Fibroblast of skin of scalp (primary cell): ENCODE results near the gene TCEAL5.
"Not testable (repeated sequence)": the region's sequence is repeated elsewhere in the genome, so short reads cannot be mapped to it uniquely, and the experiment has no call there.

Experiments used
- DNase-seq: peaks from one replicate; pipeline ENCODE4 v3.0.0-alpha.2; 2013

The TCEAL5 gene

DNA sequence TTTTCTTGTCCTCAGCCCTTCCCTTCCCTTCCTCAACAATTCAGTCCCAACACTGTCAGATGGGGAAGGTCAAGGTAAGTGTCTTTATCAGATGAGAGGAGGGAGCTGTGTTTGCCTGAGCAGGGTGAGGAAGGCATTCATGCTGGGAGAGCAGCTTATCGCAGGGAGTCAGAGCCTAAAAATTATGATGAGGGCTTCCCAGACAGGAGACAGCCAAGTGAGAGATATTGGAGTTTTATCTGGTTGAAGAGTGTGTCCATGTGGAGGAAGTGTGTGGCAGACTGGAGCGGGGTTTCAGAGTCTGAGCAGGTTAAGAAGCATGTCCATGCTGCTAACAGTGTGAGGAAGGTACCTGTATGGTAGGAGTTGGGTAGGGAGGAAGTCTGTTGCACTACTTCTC, 43.3 kb downstream of the TCEAL5 start:
- DNase-seq: no peak

DNA sequence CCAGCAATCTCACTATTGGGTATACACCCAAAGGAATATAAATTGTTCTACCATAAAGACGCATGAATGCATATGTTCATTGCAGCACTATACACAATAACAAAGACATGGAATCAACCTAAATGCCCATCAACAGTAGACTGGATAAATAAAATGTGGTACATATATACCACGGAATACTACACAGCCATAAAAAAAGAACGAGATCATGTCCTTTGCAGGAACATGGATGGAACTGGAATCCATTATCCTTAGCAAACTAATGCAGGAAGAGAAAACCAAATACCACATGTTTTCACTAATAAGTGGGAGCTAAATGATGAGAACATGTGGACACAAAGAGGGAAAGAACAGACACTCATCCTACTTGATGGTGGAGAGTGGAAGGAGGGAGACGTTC, 50.6 kb downstream of the TCEAL5 start:
- DNase-seq: not testable (repeated sequence)
